ENCODE data around the gene C6orf132. TPM values are rescaled to one million over a fixed set of nuclear protein-coding genes. Genes with fewer than 3 reads are reported as not detected.

Gene C6orf132
- total and polyA plus RNA-seq, 2 donors from 2014 or later: 5.6 to 42.7 TPM

GRCh38 chr6:42118162-42119001 lies 24.0 kb downstream of the C6orf132 start:
- peaks cover 0 to 14% (median 8%) of the 10 kb centered on the region in 3 donors for H3K4me1 ChIP-seq (ENCODE audit: control insufficient read depth in 2 of 3, insufficient read depth in 2 of 3, low read depth in 1 of 3, low read length in 3 of 3)
- no peaks in the 10 kb centered on the region for H3K36me3 ChIP-seq (ENCODE audit: control insufficient read depth in 2 of 3, insufficient read depth in 3 of 3, low read length in 3 of 3)
- H3K9me3 ChIP-seq (ENCODE audit: control insufficient read depth in 2 of 3, insufficient read depth in 1 of 3, low read length in 3 of 3): no peaks in the 10 kb centered on the region
- intact Hi-C loops (cut with DNase I): no loop called here
- FAIRE-seq (no peak), DNase-seq (peak in 3 of 5 donors; percentile 39 to 93 (median 50))
- peak overlapping the region; percentile 41 to 75 for H3K27ac ChIP-seq (ENCODE audit: low read depth in 2 of 2, low read length in 2 of 2)
- H3K9ac ChIP-seq (ENCODE audit: low read length in 3 of 3): no peak overlapping the region
- no peaks in the 10 kb centered on the region for H3K27me3 ChIP-seq (ENCODE audit: control insufficient read depth, insufficient read depth, low read length)
- no peak overlapping the region for H3K4me3 ChIP-seq (ENCODE audit: low read length in 3 of 3)
- no peak for TF ChIP-seq CTCF (IDR thresholded peaks at IDR 0.05; ENCODE audit: borderline replicate concordance, extremely low read depth, insufficient read depth)

- no peaks in the 10 kb centered on the region for H3K27me3 ChIP-seq (ENCODE audit: control insufficient read depth, insufficient read depth, low read length)
- intact Hi-C loops (cut with DNase I): no loop called here
- no peaks in the 10 kb centered on the region for H3K9me3 ChIP-seq (ENCODE audit: control insufficient read depth in 2 of 3, insufficient read depth in 1 of 3, low read length in 3 of 3)
- H3K36me3 ChIP-seq (ENCODE audit: control insufficient read depth in 2 of 3, insufficient read depth in 3 of 3, low read length in 3 of 3): no peaks in the 10 kb centered on the region
- H3K4me1 ChIP-seq (ENCODE audit: control insufficient read depth in 2 of 3, insufficient read depth in 2 of 3, low read depth in 1 of 3, low read length in 3 of 3): peaks cover 0 to 14% (median 10%) of the 10 kb centered on the region in 3 donors
- H3K4me3 ChIP-seq (ENCODE audit: low read length in 3 of 3): no peak overlapping the region
- peak overlapping the region; percentile 41 to 75 for H3K27ac ChIP-seq (ENCODE audit: low read depth in 2 of 2, low read length in 2 of 2)
- H3K9ac ChIP-seq (ENCODE audit: low read length in 3 of 3): no peak overlapping the region
- no peak for TF ChIP-seq CTCF (IDR thresholded peaks at IDR 0.05; ENCODE audit: borderline replicate concordance, extremely low read depth, insufficient read depth)
- FAIRE-seq (no peak), DNase-seq (no peak)
Measured at GRCh38 chr6:42117843-42118161, 24.6 kb downstream of the C6orf132 start.

- H3K4me3 ChIP-seq (ENCODE audit: low read length in 3 of 3): no peak overlapping the region
- TF ChIP-seq CTCF (IDR thresholded peaks at IDR 0.05; ENCODE audit: borderline replicate concordance, extremely low read depth, insufficient read depth): no peak
- peaks cover 0 to 14% (median 8%) of the 10 kb centered on the region in 3 donors for H3K4me1 ChIP-seq (ENCODE audit: control insufficient read depth in 2 of 3, insufficient read depth in 2 of 3, low read depth in 1 of 3, low read length in 3 of 3)
- no peak overlapping the region for H3K27ac ChIP-seq (ENCODE audit: low read depth in 2 of 2, low read length in 2 of 2)
- H3K36me3 ChIP-seq (ENCODE audit: control insufficient read depth in 2 of 3, insufficient read depth in 3 of 3, low read length in 3 of 3): no peaks in the 10 kb centered on the region
- H3K9me3 ChIP-seq (ENCODE audit: control insufficient read depth in 2 of 3, insufficient read depth in 1 of 3, low read length in 3 of 3): no peaks in the 10 kb centered on the region
- no peaks in the 10 kb centered on the region for H3K27me3 ChIP-seq (ENCODE audit: control insufficient read depth, insufficient read depth, low read length)
- DNase-seq (peak in 3 of 5 donors; percentile 43 to 74 (median 74)), FAIRE-seq (no peak)
- intact Hi-C loops (cut with DNase I): no loop called here
- no peak overlapping the region for H3K9ac ChIP-seq (ENCODE audit: low read length in 3 of 3)
Measured at GRCh38 chr6:42113936-42114636, 28.3 kb downstream of the C6orf132 start.
